Fibroblast of mammary gland (primary cell): ENCODE results near the gene ADIPOR2.

Experiments
- DNase-seq: peaks from one replicate; pipeline ENCODE4 v3.0.0-alpha.2; 2010; ENCODE audit warnings: low read depth
- H3K4me3 ChIP-seq: 2 replicates; pipeline ENCODE4 v1.5.1; 2011; ENCODE audit warnings: low read depth, mild to moderate bottlenecking, low read length, moderate library complexity; ENCODE audit not compliant: control insufficient read depth
- TF ChIP-seq, protein P1 (sequence below): conservative IDR thresholded peaks from 2 replicates; pipeline ENCODE4 v1.5.1; 2011; ENCODE audit warnings: low read depth, low read length, inconsistent platforms; ENCODE audit not compliant: control insufficient read depth, insufficient read depth

The ADIPOR2 gene

DNA sequence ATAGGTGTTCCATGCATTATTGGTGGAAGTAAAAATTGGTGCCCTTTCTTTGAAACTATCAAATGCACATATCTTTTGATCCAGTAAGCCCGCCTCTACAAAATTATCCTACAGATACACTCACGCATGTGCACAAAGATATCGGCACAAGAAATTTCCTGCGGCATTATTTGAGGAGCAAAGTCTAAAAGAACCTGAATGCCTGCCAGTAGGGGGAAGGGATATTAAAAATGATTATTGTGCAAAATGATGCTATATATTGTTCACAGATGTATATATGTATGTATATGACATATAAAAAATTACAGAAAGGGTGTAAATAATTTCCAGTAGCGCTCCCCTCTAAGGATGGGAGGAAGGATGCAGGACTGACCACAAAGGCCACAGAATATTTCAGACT, 24.7 kb upstream of the ADIPOR2 start:
- DNase-seq, result no peak
- TF ChIP-seq, protein P1, sequence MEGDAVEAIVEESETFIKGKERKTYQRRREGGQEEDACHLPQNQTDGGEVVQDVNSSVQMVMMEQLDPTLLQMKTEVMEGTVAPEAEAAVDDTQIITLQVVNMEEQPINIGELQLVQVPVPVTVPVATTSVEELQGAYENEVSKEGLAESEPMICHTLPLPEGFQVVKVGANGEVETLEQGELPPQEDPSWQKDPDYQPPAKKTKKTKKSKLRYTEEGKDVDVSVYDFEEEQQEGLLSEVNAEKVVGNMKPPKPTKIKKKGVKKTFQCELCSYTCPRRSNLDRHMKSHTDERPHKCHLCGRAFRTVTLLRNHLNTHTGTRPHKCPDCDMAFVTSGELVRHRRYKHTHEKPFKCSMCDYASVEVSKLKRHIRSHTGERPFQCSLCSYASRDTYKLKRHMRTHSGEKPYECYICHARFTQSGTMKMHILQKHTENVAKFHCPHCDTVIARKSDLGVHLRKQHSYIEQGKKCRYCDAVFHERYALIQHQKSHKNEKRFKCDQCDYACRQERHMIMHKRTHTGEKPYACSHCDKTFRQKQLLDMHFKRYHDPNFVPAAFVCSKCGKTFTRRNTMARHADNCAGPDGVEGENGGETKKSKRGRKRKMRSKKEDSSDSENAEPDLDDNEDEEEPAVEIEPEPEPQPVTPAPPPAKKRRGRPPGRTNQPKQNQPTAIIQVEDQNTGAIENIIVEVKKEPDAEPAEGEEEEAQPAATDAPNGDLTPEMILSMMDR, result no peak
- H3K4me3 ChIP-seq, result no peak overlapping the region

DNA sequence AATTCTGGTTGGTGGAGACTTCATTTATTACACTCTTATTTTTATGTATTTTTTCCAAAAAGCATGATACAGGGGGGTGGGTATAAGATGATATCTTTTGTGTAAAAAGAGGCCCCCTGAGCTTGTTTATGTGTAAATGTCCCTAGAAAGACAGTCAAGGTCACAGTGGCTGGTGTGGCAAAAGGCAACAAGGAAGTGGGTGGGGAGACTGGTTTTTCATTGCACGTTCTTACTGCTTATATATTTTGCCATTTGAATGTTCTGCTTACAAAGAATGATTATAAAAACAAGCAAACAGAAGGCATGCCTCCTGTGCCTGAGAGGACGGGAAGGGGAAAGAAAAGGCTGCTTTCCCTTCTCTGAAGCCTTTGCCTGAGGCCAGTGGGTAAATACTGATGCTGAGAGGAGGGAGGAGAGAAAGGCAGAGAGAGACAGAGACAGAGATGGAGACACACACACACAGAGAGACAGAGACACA, 24.1 kb upstream of the ADIPOR2 start:
- no peak overlapping the region for H3K4me3 ChIP-seq
- no peak for DNase-seq
- TF ChIP-seq, protein P1, result no peak

DNA sequence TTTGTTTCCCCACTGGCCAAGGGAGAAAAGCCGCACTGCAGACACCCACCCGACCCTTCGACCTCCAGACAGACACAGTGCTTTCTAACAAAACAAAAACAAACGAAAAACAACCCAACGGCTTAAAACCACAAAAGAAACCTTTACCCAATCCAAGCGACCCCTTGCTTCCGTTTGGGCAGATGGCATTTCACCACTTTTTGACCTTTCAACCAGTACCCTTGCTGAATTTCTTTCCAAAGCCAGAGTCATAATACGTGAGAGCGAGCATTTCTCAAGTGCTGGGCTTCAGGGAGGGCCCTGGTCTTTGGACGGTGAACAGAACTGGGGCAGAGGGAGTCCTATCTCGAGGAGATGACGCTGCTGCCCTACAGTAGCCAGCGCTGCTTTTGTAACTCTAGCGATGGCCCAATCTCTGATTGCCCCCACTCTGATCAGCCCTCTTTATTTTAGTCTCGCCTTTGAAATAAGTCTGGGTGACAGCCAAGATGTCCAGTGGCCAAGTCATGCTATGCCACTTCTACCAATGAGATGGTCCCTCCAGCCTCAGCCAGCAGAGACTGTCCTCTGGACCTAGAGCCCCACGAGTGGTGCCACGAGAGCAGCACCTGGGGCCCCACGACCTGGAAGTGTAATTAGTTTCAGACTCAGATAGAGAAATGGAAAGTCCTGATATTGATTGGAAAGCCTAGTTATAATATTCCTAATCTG, 21.9 kb upstream of the ADIPOR2 start:
- no peak overlapping the region for H3K4me3 ChIP-seq
- TF ChIP-seq, protein P1, result no peak
- no peak for DNase-seq

DNA sequence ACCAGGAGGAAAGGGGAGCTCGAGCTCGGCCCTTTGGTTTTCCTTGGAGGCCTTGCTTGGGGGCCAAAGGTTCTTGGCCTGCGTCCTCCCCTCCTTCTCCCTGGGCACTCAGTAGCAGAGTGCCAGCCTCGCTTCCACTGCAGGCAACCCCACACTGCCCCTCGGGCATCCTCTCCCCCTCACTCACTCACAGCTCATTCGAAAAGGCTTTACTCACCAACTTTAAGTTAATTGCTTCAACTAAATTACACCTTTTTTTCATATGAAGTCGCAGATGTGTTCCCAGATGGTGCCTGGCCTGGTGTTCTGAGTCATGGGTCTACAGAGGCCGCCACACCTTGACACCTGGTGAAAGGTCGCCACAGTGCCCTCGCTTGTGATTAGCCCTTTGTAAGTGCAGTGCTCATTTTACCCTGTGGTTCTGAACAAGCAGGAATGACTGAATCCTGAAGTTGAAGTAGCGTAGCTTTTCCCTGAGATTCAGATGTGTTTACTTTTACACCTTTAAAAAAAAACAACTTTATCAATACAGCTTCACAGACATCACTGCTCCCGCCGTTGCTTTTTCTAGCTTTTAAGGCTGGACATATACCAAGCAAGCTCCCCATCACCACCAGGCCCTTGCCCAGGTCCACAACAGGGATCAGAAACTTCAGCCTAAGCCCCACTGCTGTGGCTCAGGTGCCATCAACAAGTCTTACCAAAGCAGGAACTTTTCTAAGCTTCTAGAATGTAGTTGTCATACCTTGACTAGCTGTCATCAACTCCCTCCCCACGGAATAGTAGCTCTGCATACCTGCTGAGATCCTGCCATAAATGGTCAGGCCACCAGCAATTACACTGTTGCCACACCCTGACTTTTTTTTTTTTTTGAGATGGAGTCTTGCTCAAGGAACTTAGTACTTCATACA, 20.3 kb upstream of the ADIPOR2 start:
- DNase-seq, result no peak
- no peak overlapping the region for H3K4me3 ChIP-seq
- TF ChIP-seq, protein P1, result no peak

DNA sequence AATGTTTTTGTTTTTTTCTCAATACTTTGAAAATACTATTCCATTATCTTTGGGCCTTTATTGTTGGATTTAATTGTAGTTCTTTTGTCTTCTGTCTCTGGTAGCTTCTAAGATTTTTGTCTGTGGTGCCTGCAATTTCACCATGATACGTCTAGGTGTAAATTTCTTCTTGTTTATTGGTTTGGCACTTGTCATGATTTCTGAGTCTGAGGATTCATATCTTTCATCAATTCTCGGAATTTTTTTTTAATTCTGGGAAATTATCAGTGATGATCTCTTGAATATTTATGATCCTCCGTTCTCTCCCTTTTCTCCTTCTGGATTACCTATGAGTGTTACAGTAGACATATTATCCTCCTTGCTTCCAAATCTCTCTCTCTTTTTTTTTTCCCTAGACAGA, 14.8 kb upstream of the ADIPOR2 start:
- TF ChIP-seq, protein P1, result no peak
- H3K4me3 ChIP-seq, result no peak overlapping the region
- DNase-seq, result no peak

DNA sequence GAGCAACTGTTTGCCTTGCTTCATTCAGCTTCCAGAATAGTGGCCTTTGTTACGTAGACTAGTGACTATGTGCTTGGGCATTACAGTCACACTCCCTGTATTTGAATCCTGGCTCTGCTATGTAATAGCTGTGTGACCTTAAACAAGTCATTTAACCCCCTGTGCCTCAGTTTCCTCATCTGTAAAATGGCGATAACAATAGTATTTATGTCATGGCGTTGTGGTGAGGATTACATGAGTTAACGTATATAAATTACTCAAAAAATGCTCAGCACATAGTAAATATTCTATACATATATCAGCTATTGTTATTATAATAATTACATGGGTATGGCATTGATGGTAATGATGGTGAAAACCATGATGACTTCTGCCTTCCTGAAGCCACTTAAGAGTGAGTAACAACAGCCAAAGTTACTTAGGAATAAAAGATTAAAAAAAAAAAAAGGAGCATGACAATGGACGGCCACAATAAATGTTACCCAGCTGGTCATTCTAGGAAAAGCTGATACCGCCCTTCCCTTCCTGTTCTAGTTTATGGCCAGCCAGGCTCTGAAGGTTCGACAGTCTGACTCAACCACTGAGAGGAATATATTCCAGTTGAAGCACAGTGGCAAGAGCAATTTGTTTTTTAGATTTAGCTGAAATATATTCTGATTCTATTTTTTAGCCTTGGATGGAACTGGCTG, 9.9 kb upstream of the ADIPOR2 start:
- TF ChIP-seq, protein P1, result no peak
- H3K4me3 ChIP-seq, result no peak overlapping the region
- DNase-seq, result no peak
